CD4-positive, alpha-beta T cell (primary cell): Measurements from ENCODE around the gene PTMS. TPM values are rescaled to one million over a fixed set of nuclear protein-coding genes. Genes with fewer than 3 reads are reported as not detected.
A peak's percentile ranks its signal among the peaks of the same experiment; 100 is the strongest.

Experiments used
- ATAC-seq: fragments of 200-7000 bp; cut with Tn5 transposase; one replicate; pipeline ENCODE4 v1.10.0; 2022; ENCODE audit warnings: mild to moderate bottlenecking; ENCODE audit not compliant: poor library complexity
- CTCF ChIA-PET: fragments of 350-600 bp; sonication (Branson Sonifier 250); formaldehyde crosslinking; loops from one replicate; lab custom pipeline; 2021; ENCODE audit warnings: antibody characterized with exemption, inconsistent platforms; lab: Charles Lee
- POLR2A ChIA-PET: fragments of 350-600 bp; sonication (Branson Sonifier 250); formaldehyde crosslinking; loops from one replicate; lab custom pipeline; 2021; ENCODE audit warnings: antibody characterized with exemption, inconsistent platforms; lab: Charles Lee
- DNase-seq, 14 experiments: peaks; one replicate each; pipeline ENCODE4 v3.0.0-alpha.2; 2013 to 2020; ENCODE audit warnings: mixed read lengths in 2 of 14
- H3K27ac ChIP-seq, 2 donors: one replicate each; pipeline versions ENCODE4 v1.5.1 to v1.7.0; 2013; ENCODE audit warnings: low read length in 2 of 2, low read depth in 1 of 2, mild to moderate bottlenecking in 1 of 2
- H3K27me3 ChIP-seq, 2 experiments: 1 replicate in 1 of 2; 2 replicates in 1 of 2; pipeline versions ENCODE4 v1.6.1 to v1.7.0; 2013; ENCODE audit warnings: low read length in 2 of 2, control low read depth in 1 of 2, mild to moderate bottlenecking in 1 of 2, moderate library complexity in 1 of 2; ENCODE audit not compliant: insufficient read depth in 2 of 2, control insufficient read depth in 1 of 2
- H3K36me3 ChIP-seq: one replicate; pipeline ENCODE4 v1.6.1; 2013; ENCODE audit warnings: low read length, control low read depth; ENCODE audit not compliant: insufficient read depth
- H3K4me1 ChIP-seq: one replicate; pipeline ENCODE4 v1.6.1; 2013; ENCODE audit warnings: low read length, control low read depth; ENCODE audit not compliant: insufficient read depth
- H3K4me3 ChIP-seq: one replicate; pipeline ENCODE4 v1.5.1; 2013; ENCODE audit warnings: mild to moderate bottlenecking, low read length, moderate library complexity
- H3K9me3 ChIP-seq, 2 experiments: 1 replicate in 1 of 2; 2 replicates in 1 of 2; pipeline versions ENCODE4 v1.6.1 to v1.7.0; 2013; ENCODE audit warnings: low read length in 2 of 2, mild to moderate bottlenecking in 2 of 2, control low read depth in 1 of 2, moderate library complexity in 1 of 2; ENCODE audit not compliant: control insufficient read depth in 1 of 2, insufficient read depth in 1 of 2
- H3K27ac Mint-ChIP-seq: one replicate; pipeline ENCODE4 v1.8.0; 2020; ENCODE audit warnings: mixed read lengths
- H3K27me3 Mint-ChIP-seq: one replicate; pipeline ENCODE4 v1.8.0; 2021; ENCODE audit warnings: mixed read lengths
- H3K36me3 Mint-ChIP-seq: one replicate; pipeline ENCODE4 v1.8.0; 2021; ENCODE audit warnings: low read depth, mixed read lengths
- H3K4me1 Mint-ChIP-seq: one replicate; pipeline ENCODE4 v1.8.0; 2021; ENCODE audit warnings: low read depth, mixed read lengths
- H3K4me3 Mint-ChIP-seq: one replicate; pipeline ENCODE4 v1.8.0; 2020; ENCODE audit warnings: mild to moderate bottlenecking, mixed read lengths
- H3K9me3 Mint-ChIP-seq: one replicate; pipeline ENCODE4 v1.8.0; 2020; ENCODE audit warnings: mixed read lengths
- intact Hi-C, 2 experiments: fragments of 100-400 bp; cut with DNase I in 1 of 2; cut with micrococcal nuclease in 1 of 2; formaldehyde crosslinking; loops; one replicate each; pipeline versions ENCODE4 v1.15.1 to v1.9.0; 2023 to 2025; cut with DNase I, micrococcal nuclease
- total RNA-seq, 174 experiments: library from RNA in 2 of 174; stranded (reverse) in 2 of 174; gene quantifications; one replicate each; pipeline ENCODE4 v1.2.3 and lab custom pipeline; 2021 to 2026
- TF ChIP-seq, protein P1 (sequence below): fragments of 200-600 bp; IDR thresholded peaks from one replicate; pipeline ENCODE4 v1.8.0; 2022; ENCODE audit warnings: antibody characterized with exemption, mild to moderate bottlenecking

PTMS gene
- total RNA-seq, 2 experiments from 2014 or later, result 1.5 to 1.9 TPM

GRCh38 chr12:6819106-6820030 is 53.2 kb downstream of the PTMS start:
- DNase-seq (peak in 1 of 14 experiments; percentile 1), ATAC-seq (no peak)
- TF ChIP-seq, protein P1, sequence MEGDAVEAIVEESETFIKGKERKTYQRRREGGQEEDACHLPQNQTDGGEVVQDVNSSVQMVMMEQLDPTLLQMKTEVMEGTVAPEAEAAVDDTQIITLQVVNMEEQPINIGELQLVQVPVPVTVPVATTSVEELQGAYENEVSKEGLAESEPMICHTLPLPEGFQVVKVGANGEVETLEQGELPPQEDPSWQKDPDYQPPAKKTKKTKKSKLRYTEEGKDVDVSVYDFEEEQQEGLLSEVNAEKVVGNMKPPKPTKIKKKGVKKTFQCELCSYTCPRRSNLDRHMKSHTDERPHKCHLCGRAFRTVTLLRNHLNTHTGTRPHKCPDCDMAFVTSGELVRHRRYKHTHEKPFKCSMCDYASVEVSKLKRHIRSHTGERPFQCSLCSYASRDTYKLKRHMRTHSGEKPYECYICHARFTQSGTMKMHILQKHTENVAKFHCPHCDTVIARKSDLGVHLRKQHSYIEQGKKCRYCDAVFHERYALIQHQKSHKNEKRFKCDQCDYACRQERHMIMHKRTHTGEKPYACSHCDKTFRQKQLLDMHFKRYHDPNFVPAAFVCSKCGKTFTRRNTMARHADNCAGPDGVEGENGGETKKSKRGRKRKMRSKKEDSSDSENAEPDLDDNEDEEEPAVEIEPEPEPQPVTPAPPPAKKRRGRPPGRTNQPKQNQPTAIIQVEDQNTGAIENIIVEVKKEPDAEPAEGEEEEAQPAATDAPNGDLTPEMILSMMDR, result no peak
- intact Hi-C loops, result no loop called here
- H3K36me3 ChIP-seq, result peaks cover 54% of the 10 kb centered on the region
- no peak overlapping the region for H3K27ac ChIP-seq
- H3K9me3 ChIP-seq, result no peaks in the 10 kb centered on the region
- H3K36me3 Mint-ChIP-seq, result peaks cover 65% of the 10 kb centered on the region
- no peak overlapping the region for H3K4me3 Mint-ChIP-seq
- H3K4me1 Mint-ChIP-seq, result peaks cover 10% of the 10 kb centered on the region
- ChIA-PET POLR2A (interaction anchor here (1.2 to 2.4 kb wide), 2 partner anchors 32 to 37 kb away, joined by 3 to 16 read pairs; partner anchors contain the start of genes CDCA3 and USP5), CTCF (no interaction called here)
- peaks cover 14% of the 10 kb centered on the region for H3K27me3 Mint-ChIP-seq
- peaks cover 19% of the 10 kb centered on the region for H3K4me1 ChIP-seq
- no peak overlapping the region for H3K4me3 ChIP-seq
- no peaks in the 10 kb centered on the region for H3K9me3 Mint-ChIP-seq
- peaks cover 0 to 5% of the 10 kb centered on the region in 2 experiments for H3K27me3 ChIP-seq
- no peak overlapping the region for H3K27ac Mint-ChIP-seq

- intact Hi-C loops, result no loop called here
- no peaks in the 10 kb centered on the region for H3K9me3 ChIP-seq
- POLR2A ChIA-PET, result interaction anchor here (0.9 to 2.4 kb wide), 5 partner anchors 9 to 96 kb away, joined by 3 to 16 read pairs (median 6); partner anchors contain the start of genes CDCA3, COPS7A, P3H3 and USP5
- no peak overlapping the region for H3K4me3 Mint-ChIP-seq
- H3K27ac Mint-ChIP-seq, result peak overlapping the region; percentile 69
- DNase-seq (peak in 1 of 14 experiments; percentile 1), ATAC-seq (no peak)
- H3K4me1 Mint-ChIP-seq, result peaks cover 10% of the 10 kb centered on the region
- no peak overlapping the region for H3K27ac ChIP-seq
- peaks cover 0 to 5% of the 10 kb centered on the region in 2 experiments for H3K27me3 ChIP-seq
- peaks cover 57% of the 10 kb centered on the region for H3K36me3 Mint-ChIP-seq
- TF ChIP-seq, protein P1, result no peak
- H3K4me1 ChIP-seq, result peaks cover 21% of the 10 kb centered on the region
- no peak overlapping the region for H3K4me3 ChIP-seq
- peaks cover 20% of the 10 kb centered on the region for H3K27me3 Mint-ChIP-seq
- CTCF ChIA-PET, result no interaction called here
- no peaks in the 10 kb centered on the region for H3K9me3 Mint-ChIP-seq
- H3K36me3 ChIP-seq, result peaks cover 46% of the 10 kb centered on the region
These were observed 54.0 kb downstream of the PTMS start for GRCh38 chr12:6820166-6820565.

Other genes with a start within 250 kb of the PTMS start
- 100 to 1,000 TPM; 498 to 508 TPM for gene GAPDH, start 231.8 kb upstream of the PTMS start, total RNA-seq
- gene IFFO1, start 210.3 kb upstream of the PTMS start, total RNA-seq, result 10 to 100 TPM; 21.6 to 21.9 TPM
- gene NOP2, start 198.1 kb upstream of the PTMS start, total RNA-seq, result 10 to 100 TPM; 75.3 to 76.8 TPM
- gene CHD4, start 159.0 kb upstream of the PTMS start, total RNA-seq, result 100 to 1,000 TPM; 288 to 292 TPM
- 1 to 10 TPM; 2.8 to 3.0 TPM for gene LPAR5, start 130.4 kb upstream of the PTMS start, total RNA-seq
- gene ACRBP, start 118.9 kb upstream of the PTMS start, total RNA-seq, result under 1 TPM; 0.58 to 0.95 TPM
- gene ING4, start 103.2 kb upstream of the PTMS start, total RNA-seq, result 10 to 100 TPM; 13.8 to 17.4 TPM
- gene ZNF384, start 77.0 kb upstream of the PTMS start, total RNA-seq, result 10 to 100 TPM; 67.6 TPM
- gene PIANP, start 65.5 kb upstream of the PTMS start, total RNA-seq, result under 1 TPM; 0.87 to 0.99 TPM
- gene COPS7A, start 42.3 kb upstream of the PTMS start, total RNA-seq, result 1 to 10 TPM; 9.4 to 9.6 TPM
- gene MLF2, start 13.2 kb upstream of the PTMS start, total RNA-seq, result 100 to 1,000 TPM; 114 to 121 TPM
- 1 to 10 TPM in 1 of 2 experiments, under 1 TPM in 1; 0.82 to 1.4 TPM for gene LAG3, start 6.2 kb downstream of the PTMS start, total RNA-seq
- gene CD4, start 23.2 kb downstream of the PTMS start, total RNA-seq, result 100 to 1,000 TPM; 134 to 136 TPM
- gene GPR162, start 55.5 kb downstream of the PTMS start, total RNA-seq, result not detected
- 1 to 10 TPM; 2.5 to 4.1 TPM for gene P3H3, start 62.0 kb downstream of the PTMS start, total RNA-seq
- under 1 TPM; 0.75 to 0.85 TPM for gene GNB3, start 74.6 kb downstream of the PTMS start, total RNA-seq
- gene CDCA3, start 84.9 kb downstream of the PTMS start, total RNA-seq, result under 1 TPM; 0.80 to 0.89 TPM
- 10 to 100 TPM; 31.8 to 33.4 TPM for gene USP5, start 85.8 kb downstream of the PTMS start, total RNA-seq
- 10 to 100 TPM; 46.8 to 48.7 TPM for gene TPI1, start 101.2 kb downstream of the PTMS start, total RNA-seq
- 1 to 10 TPM; 3.2 to 3.3 TPM for gene SPSB2, start 106.9 kb downstream of the PTMS start, total RNA-seq
- 1 to 10 TPM; 3.2 to 4.7 TPM for gene LRRC23, start 138.5 kb downstream of the PTMS start, total RNA-seq
- 100 to 1,000 TPM in 1 of 2 experiments, 10 to 100 TPM in 1; 85.6 to 103 TPM for gene ENO2, start 148.2 kb downstream of the PTMS start, total RNA-seq
- 10 to 100 TPM; 28.7 to 29.6 TPM for gene ATN1, start 161.6 kb downstream of the PTMS start, total RNA-seq
- gene RNU7-1, start 177.5 kb downstream of the PTMS start, total RNA-seq, result not detected
- gene C12orf57, start 177.7 kb downstream of the PTMS start, total RNA-seq, result 100 to 1,000 TPM; 305 to 311 TPM
- 10 to 100 TPM; 79.0 to 83.5 TPM for gene PTPN6, start 185.0 kb downstream of the PTMS start, total RNA-seq
- gene PHB2, start 204.3 kb downstream of the PTMS start, total RNA-seq, result 100 to 1,000 TPM; 138 to 147 TPM
- gene EMG1, start 204.6 kb downstream of the PTMS start, total RNA-seq, result 10 to 100 TPM; 33.9 to 34.8 TPM